Peyer's patch (tissue), 4 donors: ENCODE results near the gene CCDC154.
"Not testable (repeated sequence)": the region's sequence is repeated elsewhere in the genome, so short reads cannot be mapped to it uniquely, and the experiment has no call there.

ENCODE experiments used
- CTCF ChIP-seq, 6 experiments: fragments of 450-650 bp in 4 of 6; fragments of 200-600 bp in 2 of 6; sonication (generic) in 1 of 6; IDR thresholded peaks; one replicate each; pipeline ENCODE4 v1.5.1; 2017 to 2019; ENCODE audit warnings: antibody characterized with exemption in 6 of 6, mild to moderate bottlenecking in 3 of 6, moderate library complexity in 1 of 6
- POLR2A ChIP-seq, 2 donors: fragments of 450-650 bp; IDR thresholded peaks; one replicate each; pipeline ENCODE4 v1.5.1; 2017; ENCODE audit warnings: antibody characterized with exemption in 2 of 2, mild to moderate bottlenecking in 2 of 2, moderate library complexity in 2 of 2

- TF ChIP-seq CTCF, POLR2A (IDR thresholded peaks at IDR 0.05): not testable (repeated sequence)
Observed at GRCh38 chr16:1439699-1440074, 4.7 kb downstream of the CCDC154 start.
